ENCODE results near the gene MYBBP1A. TPM values are rescaled to one million over a fixed set of nuclear protein-coding genes. Genes with fewer than 3 reads are reported as not detected.

MYBBP1A gene
- total and polyA plus RNA-seq, 2 experiments from 2014 or later = 70.7 to 213 TPM

GRCh38 chr17:4539025-4539424, 16.2 kb downstream of the MYBBP1A start:
- H4K20me1 ChIP-seq (replicated peaks; ENCODE audit: insufficient read depth) = peaks cover 8% of the 10 kb centered on the region
- no peak overlapping the region for H3K4me3 ChIP-seq
- Mint-ChIP-seq H3K27me3 (ENCODE audit: insufficient read depth, low read depth, poor library complexity) (peaks cover 45% of the 10 kb centered on the region), H3K9me3 (no peaks in the 10 kb centered on the region; the same call in 2 of the 3 replicates), H3K4me1 (peaks cover 18% of the 10 kb centered on the region), H3K27ac (no peak overlapping the region), H3K36me3 (ENCODE audit: low read depth) (peaks cover 52% of the 10 kb centered on the region), H3K4me3 (no peak overlapping the region)
- no peaks in the 10 kb centered on the region; the same call in 1 of the 2 replicates for H3K27me3 ChIP-seq (ENCODE audit: insufficient read depth)
- H2AFZ ChIP-seq = no peak overlapping the region
- peaks cover 7% of the 10 kb centered on the region; the same call in 1 of the 2 replicates for H3K4me1 ChIP-seq (ENCODE audit: insufficient read depth)
- DNase-seq (ENCODE audit: low spot score) (no peak), ATAC-seq (no peak)
- H3K27ac ChIP-seq (ENCODE audit: low read depth) = no peak overlapping the region
- H3K4me2 ChIP-seq = no peak overlapping the region
- H3K36me3 ChIP-seq (ENCODE audit: insufficient read depth) = no peaks in the 10 kb centered on the region; the same call in 1 of the 2 replicates
- H3K9me2 ChIP-seq (ENCODE audit: insufficient read depth) = no peaks in the 10 kb centered on the region
- TF ChIP-seq STAT1 (IDR thresholded peaks at IDR 0.05; ENCODE audit: unreplicated experiment) (no peak), CREB1 (CRISPR knock-in tag; IDR thresholded peaks at IDR 0.05; ENCODE audit: low read depth) (no peak), ETS1 (IDR thresholded peaks at IDR 0.05) (no peak)
- no peaks in the 10 kb centered on the region for H3K79me2 ChIP-seq (replicated peaks; ENCODE audit: insufficient read depth)
- peaks cover 10% of the 10 kb centered on the region for H3F3A ChIP-seq (replicated peaks; ENCODE audit: low read depth)

GRCh38 chr17:4538236-4539002, 16.8 kb downstream of the MYBBP1A start:
- H3K4me1 Mint-ChIP-seq = peaks cover 18% of the 10 kb centered on the region
- peaks cover 49% of the 10 kb centered on the region for H3K27me3 Mint-ChIP-seq (ENCODE audit: insufficient read depth, low read depth, poor library complexity)
- no peaks in the 10 kb centered on the region; the same call in 2 of the 3 replicates for H3K9me3 Mint-ChIP-seq
- H3K36me3 Mint-ChIP-seq (ENCODE audit: low read depth) = peaks cover 46% of the 10 kb centered on the region
- ATAC-seq = no peak
- Histone ChIP-seq H2AFZ (no peak overlapping the region), H3K36me3 (ENCODE audit: insufficient read depth) (no peaks in the 10 kb centered on the region; the same call in 1 of the 2 replicates), H3K27me3 (ENCODE audit: insufficient read depth) (no peaks in the 10 kb centered on the region; the same call in 1 of the 2 replicates), H3K27ac (ENCODE audit: low read depth) (no peak overlapping the region), H3K4me1 (ENCODE audit: insufficient read depth) (peaks cover 7% of the 10 kb centered on the region; the same call in 1 of the 2 replicates), H3K4me2 (no peak overlapping the region), H3K9me2 (ENCODE audit: insufficient read depth) (no peaks in the 10 kb centered on the region), H3F3A (replicated peaks; ENCODE audit: low read depth) (peaks cover 10% of the 10 kb centered on the region), H3K79me2 (replicated peaks; ENCODE audit: insufficient read depth) (no peaks in the 10 kb centered on the region), H3K4me3 (no peak overlapping the region), H4K20me1 (replicated peaks; ENCODE audit: insufficient read depth) (peaks cover 8% of the 10 kb centered on the region)
- DNase-seq (ENCODE audit: low spot score) = no peak
- no peak overlapping the region for H3K4me3 Mint-ChIP-seq
- H3K27ac Mint-ChIP-seq = no peak overlapping the region
- TF ChIP-seq POLR2AphosphoS5 (IDR thresholded peaks at IDR 0.05; ENCODE audit: low read depth) = no peak
- TF ChIP-seq ZNF462 (CRISPR knock-in tag; IDR thresholded peaks at IDR 0.05) = no peak
- no peak for TF ChIP-seq EZH2 (IDR thresholded peaks at IDR 0.05; ENCODE audit: low read depth, unreplicated experiment)
- TF ChIP-seq JUNB (IDR thresholded peaks at IDR 0.05; ENCODE audit: unreplicated experiment) = no peak
- TF ChIP-seq ZNF331 (CRISPR knock-in tag; IDR thresholded peaks at IDR 0.05; ENCODE audit: low read depth) = no peak
- TF ChIP-seq ZNF114 (CRISPR knock-in tag; IDR thresholded peaks at IDR 0.05) = no peak
- TF ChIP-seq STAT1 (IDR thresholded peaks at IDR 0.05; ENCODE audit: unreplicated experiment) = no peak
- no peak for TF ChIP-seq CREB1 (CRISPR knock-in tag; IDR thresholded peaks at IDR 0.05; ENCODE audit: low read depth)
- no peak for TF ChIP-seq EZH2phosphoT487 (IDR thresholded peaks at IDR 0.05; ENCODE audit: unreplicated experiment)
- TF ChIP-seq CTCF (conservative IDR thresholded peaks at IDR 0.05; ENCODE audit: low read depth in 2 of 2) = no peak
